Activated CD4-positive, CD25-positive, alpha-beta regulatory T cell treated with anti-CD3 and anti-CD28 coated beads, Interleukin-2, amount 50 U/mL, for 24 hours (primary cell): Measurements from ENCODE around the gene FAM210B.
"Not testable (repeated sequence)": the region's sequence is repeated elsewhere in the genome, so short reads cannot be mapped to it uniquely, and the experiment has no call there.

Experiments
- ATAC-seq, 2 donors: fragments of 150-1000 bp; cut with Tn5 transposase; one replicate each; pipeline ENCODE4 v1.10.0; 2021; ENCODE audit warnings: mild to moderate bottlenecking in 1 of 2, moderate library complexity in 1 of 2

The FAM210B gene

DNA sequence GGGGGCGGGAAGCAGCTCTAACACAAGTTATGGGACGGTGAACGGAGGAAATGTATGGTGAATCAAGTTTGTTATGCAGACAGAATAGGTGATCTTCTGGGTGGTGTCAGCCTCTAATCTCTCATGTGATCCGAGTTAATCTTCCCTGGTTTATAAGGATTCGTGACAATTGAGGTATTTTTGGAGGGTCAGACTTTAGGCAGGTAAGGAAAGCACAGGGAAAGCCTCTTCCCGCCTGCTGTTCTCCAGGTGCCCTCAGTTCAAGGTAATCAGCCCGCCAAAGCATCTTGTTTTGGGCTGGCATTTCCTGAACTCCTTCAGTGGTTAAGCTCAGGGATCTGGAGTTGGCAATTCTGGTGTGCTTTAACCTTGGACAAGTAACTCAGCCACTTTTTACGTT, 34.9 kb downstream of the FAM210B start:
- ATAC-seq = no peak

DNA sequence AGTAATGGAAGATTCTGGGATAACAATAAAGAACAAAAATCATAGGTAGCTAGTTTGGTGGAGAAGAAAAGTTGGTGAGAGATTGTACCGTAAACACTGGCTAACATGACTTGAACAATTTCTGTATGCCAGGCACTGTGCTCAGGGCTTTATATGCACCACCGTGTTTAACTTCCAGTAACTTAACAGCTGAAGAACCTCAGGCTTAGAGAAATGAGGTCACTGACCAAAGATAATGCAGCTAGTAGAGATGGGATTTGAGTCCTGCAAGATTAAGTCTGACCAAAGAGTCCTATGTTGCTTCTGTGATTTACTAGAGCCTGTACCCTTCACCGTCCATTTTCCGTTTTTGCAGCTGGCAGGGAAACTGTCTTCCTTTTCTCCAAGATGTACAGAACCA, 36.4 kb downstream of the FAM210B start:
- no peak for ATAC-seq

DNA sequence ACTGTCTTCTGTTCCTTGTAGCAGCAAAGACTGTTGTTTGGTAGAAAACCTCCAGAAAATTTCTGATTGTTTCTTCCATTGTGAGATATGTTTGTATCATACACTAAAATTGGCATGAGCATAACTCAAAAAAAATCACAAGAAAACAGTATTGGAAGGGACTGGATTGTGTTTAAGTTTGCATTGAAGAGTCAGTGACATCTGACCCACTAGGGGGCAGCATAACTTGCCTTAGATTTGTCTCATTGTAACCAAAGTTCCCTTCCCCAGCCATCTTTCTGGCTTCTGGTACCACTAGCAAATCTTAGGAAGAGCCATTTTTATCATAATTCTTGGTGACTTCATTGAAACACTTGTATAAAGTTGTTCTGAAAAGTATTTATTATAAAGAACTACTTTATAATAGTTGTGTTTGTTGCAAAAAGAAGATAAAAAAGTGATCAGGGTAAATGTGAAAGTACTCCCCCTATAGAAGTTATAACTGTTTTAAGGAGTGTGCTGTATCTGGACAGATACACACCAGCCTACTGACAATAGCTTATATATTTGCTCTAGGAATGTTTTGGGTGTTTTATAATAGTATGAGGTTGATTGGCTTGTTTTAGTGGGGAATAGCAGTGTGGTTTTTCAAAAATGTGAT, 41.3 kb downstream of the FAM210B start:
- peak in 1 of 2 donors; percentile 65 for ATAC-seq

DNA sequence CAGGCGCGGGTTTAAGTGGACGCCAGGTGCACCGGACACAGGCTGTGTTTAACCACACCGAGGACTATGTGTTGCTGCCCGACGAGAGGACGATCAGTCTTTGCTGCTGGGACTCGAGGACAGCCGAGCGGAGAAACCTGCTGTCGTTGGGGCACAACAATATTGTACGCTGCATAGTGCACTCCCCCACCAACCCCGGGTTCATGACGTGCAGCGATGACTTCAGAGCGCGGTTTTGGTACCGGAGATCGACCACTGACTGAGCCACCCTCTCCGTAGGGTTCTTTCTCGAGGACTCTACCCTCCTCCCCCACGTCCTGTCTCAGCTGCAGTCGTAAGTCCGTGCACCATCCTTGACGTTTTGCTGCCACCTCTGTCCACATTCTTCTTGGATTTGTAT, 44.7 kb downstream of the FAM210B start:
- ATAC-seq = no peak

DNA sequence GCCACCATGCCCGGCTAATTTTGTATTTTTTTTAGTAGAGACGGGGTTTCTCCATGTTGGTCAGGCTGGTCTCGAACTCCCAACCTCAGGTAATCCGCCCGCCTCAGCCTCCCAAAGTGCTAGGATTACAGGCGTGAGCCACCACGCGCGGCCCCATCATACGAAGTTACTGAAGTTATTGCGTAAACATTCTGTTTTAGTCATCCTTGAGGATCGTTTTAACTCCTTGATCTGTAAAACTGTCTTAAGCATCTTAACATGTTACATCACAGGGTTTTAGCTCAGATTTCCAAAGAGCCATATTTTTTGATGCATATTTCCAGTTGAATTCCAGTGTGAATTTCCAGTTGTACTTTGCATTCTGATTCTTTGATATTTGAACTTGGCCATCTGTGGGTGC, 46.6 kb downstream of the FAM210B start:
- ATAC-seq = not testable (repeated sequence)

DNA sequence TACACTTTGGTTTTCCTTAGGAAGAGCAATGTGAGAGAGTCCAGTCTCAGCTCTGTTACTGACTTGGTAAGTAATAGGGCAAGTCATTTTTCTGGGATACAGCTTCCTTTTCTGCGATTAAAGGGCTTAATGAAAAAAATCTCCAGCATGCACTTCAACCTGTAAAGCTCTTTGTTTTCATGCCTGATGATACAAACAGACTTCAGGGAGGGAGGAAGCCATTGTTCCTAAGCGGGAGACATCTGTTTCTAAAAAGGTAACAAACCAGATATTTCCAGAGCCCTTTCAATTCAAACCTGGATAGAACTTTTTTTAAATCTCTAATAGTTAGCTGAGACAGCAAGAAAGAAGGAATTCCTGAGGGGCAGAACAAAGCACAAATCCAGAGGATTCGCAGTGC, 48.1 kb downstream of the FAM210B start:
- ATAC-seq = no peak

DNA sequence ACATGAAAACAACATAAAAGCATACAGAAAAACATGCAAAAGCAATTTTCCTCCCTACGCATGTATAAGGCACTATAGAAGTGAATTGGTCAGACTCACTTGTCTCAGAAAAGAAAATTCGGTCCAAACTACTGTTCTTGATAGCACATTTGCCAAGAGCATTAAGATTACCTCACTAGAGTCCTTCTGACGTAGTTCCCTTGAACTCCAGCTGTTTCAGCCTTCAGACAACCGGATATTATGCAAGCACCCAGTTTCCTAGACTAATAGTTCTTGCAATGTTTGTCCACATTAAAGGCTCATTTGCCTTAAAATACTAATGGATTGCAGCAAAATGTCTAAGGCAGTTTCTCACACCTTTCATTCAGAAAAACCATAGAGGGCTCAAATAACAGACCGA, 50.7 kb downstream of the FAM210B start:
- no peak for ATAC-seq

DNA sequence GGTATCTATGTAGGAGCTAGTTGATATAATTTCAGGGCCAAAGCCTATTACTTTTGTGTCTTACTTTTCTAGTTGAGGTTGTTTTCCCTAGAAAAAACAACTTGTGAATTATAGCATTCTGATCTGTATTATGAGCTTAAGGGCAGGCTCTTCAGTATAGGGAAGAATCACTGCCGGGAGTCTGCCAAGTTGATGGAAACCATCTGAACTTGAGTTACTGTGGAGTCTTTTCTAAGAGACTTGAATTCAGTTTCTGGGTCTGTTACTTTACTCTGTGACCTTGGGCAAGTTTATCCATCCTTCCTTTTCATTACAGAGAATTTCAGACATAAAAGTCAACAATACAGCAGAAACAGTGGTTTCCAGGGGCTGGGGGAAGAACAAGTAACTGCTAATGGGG, 51.2 kb downstream of the FAM210B start:
- no peak for ATAC-seq

DNA sequence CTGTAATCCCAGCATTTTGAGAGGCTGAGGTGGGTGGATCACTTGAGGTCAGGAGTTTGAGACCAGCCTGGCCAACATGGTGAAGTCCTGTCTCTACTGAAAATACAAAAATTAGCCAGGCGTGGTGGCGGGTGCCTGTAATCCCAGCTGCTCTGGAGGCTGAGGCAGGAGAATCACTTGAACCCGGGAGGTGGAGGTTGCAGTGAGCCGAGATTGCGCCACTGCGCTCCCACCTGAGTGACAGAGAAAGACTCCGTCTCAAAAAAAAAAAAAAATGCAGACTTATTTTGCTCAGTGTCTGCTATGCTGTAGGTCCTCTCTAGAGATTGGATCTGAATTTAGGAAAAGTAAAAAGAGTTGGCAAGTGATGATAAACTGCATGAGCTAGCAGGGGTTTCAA, 52.5 kb downstream of the FAM210B start:
- ATAC-seq = not testable (repeated sequence)

DNA sequence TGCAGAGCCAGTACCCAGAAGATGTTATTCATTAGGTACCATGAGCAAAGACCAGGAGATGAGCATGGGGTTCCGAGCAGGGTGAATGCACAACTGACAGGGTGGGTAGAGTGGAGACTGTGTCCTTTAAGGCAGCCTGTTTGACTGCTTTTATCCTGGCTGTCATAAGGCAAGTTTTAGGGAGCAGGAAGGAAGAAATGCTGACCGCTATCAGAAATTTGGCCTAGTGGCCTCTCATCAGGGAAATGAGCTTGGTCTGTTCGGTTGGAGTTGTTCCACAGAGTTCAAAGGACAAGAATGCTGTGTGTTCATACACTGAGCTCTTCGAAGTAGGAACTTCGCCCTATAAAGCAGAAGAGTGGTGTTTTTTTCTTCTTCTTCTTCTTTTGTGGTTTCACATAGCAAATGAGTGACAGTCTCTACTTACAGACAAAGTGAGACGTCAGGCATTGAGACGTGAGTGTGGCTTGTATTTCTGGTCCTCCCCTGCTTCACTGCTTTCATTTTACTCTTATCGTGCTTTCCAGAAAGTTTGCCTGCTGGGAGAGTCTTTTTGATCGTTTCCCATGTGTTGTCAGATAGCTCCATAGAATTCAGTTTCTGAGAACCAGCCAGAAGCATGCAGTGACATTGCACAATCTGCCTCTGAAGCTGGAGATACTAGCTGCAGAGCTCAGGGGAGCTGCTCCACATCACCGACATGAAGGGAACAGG, 53.1 kb downstream of the FAM210B start, which contains the start of gene CASS4:
Gene CASS4 (plus strand): TSS at position 502 of the 714 bp plus-strand sequence. CDS start 199 bp downstream, at position 701.
- peak; percentile 51 to 71 for ATAC-seq

DNA sequence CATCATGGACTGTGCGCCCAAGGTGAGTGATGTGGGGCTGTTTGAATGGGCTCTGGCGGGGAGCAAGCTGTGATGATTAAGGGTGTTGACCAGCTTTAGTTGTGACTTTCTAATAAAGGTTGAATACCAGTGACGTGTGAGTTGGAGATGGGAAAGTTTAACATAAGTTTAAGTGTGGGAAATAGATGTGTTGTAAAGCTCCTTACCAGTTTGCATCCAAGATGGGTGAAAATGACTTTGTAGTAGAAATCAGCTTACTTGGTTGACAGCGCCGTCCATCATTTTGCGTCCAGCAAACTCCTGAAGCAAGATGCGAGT, 53.7 kb downstream of the FAM210B start:
- no peak for ATAC-seq

DNA sequence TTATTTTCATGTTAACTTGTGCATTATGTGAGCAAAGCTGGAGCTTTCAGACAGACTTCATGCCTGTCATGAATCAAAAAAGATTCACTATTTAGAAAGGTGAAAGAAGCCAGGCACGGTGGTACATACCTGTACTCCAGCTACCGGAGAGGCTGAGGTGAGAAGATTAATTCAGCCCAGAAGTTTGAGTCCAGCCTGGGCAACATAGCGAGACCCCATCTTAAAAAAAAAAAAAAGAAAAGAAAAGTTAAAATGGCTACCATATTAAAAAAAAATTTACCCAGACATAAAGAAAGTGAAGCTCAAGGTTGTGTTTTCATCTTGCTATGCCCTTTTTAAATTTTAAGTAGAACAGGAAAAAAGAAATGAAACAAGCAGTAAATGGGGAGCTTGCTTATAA, 54.2 kb downstream of the FAM210B start:
- ATAC-seq = no peak

DNA sequence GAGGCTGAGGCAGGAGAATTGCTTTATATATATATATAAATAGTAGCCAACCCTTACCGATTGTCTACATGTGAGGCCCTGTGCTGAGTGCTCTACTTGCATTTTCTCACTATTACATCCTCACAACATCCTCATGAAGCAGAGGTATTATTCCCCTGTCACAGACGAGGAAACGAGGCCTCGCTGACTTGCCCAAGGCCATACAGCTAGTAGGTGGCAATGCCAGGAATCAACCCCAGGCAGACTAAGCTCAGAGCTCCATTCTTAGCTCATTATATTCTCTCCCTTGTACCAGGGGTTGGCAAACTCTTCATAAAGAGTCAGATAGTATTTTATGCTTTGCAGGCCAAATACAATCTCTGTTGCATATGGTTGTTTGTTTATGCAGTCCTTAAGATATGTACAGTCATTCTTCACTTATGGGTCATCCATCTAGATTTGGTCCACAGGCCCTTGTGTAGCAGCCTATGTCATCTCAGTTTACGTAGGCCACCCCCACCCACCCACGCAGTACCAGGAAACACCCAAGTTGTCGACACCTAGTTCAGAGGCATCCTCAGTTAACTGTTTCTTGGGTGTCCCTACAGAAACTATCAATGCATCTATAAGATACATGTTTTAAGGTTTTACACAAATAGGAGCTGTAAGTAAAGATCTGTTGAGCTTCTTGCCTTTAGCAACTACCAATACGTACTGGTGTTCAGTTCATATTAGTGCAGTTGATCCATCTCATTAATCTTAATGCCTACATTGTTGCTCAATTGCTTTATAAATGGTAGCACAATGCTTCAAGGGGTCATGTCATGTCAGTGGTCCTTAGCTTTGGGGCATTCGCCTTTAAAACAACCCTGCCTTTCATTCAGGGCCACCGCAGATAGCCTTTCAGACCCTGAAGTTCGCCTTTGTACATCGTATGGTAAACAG, 56.3 kb downstream of the FAM210B start:
- ATAC-seq = peak; percentile 67 to 68

DNA sequence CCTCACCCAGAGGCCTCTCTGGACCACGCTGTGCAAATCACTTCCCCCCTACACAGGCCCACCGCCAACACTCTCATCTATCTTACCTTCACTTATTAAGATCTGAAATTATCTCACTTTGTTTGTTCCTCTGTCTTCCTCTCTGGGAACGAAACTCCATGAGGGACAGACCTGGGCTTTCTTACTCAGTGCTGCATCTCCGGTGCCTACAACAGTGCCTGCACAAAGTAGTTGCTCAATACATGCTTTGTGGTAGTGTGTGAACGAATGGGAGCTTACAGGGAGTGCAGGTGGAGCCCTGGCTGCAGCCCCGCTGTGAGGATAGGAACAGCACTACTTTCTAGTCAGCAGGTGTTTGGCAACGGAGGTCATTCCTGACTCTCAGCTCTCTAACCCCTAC, 58.6 kb downstream of the FAM210B start:
- ATAC-seq = no peak

DNA sequence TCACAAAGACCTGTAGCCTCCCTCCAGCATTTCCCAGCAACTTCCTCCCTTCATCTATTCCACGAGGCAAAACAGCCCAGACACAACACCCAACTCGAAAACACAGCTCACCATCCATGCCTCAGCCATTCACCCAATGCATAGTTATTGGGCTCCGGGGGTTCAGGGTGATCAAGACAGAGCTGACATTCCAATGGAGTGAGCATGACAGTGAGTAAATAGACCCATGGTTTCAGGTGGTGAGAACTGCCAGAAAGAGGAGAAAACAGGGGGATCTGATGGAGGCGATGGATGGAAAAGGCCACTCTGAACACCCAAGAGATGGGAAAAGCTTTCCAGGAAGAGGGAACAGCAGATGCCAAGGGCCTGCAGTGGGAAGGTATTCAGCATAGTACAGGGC, 59.1 kb downstream of the FAM210B start:
- no peak for ATAC-seq
